Stimulated activated CD8-positive, alpha-beta memory T cell treated with anti-CD3 and anti-CD28 coated beads, Interleukin-12 subunit alpha, Interleukin-12 subunit beta, amount 100 ng/mL, for 4 hours (primary cell): ENCODE measurements around the gene DPAGT1.
"Not testable (repeated sequence)": the region's sequence is repeated elsewhere in the genome, so short reads cannot be mapped to it uniquely, and the experiment has no call there.

Experiments
- DNase-seq: peaks from one replicate; pipeline ENCODE4 v3.0.0-alpha.2; 2020; ENCODE audit warnings: low read depth

DPAGT1 gene

DNA sequence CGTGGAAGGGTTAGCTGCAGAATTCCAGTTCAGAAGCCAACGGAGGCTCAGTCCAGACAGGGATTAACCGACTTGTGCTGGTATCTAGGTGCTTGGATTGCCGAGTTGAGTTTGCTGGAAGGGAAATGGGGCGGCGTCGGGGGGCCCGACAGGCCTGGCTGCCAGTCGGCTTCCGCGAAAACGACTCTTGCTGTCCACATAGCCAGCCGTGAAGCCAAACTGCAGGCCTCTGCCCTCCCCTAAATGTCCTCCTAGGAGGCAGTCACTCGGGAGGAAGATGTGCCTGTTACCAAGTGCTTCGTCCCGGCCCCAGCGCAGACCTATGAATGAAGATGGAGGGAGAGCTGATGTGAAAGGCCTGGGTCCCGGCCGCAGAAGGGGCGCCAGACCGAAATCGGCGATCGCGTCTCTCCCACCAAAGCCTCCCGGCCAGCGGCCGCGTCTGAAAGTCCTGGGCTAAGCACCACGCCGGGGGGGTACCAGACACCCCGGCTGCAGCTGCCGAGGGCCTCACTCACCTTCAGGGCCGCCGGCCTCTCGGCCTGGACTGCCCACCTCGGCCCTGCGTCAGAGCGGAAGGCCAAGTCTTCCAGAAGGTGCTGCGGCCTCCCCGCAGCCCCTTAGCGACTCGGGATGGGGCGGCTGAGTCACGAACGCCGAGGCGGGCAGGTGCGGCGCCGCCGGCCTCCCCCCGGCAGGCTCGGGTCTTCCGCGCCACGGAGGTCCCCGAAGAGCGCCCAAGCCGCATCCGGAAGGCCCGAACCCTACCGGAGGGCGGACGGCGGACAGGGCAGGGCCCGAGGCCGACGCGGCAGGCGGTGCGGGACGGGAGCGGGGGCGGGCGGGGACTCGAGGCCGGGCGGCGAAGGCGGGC is 7.5 kb downstream of the DPAGT1 start:
- DNase-seq: peak; percentile 55

DNA sequence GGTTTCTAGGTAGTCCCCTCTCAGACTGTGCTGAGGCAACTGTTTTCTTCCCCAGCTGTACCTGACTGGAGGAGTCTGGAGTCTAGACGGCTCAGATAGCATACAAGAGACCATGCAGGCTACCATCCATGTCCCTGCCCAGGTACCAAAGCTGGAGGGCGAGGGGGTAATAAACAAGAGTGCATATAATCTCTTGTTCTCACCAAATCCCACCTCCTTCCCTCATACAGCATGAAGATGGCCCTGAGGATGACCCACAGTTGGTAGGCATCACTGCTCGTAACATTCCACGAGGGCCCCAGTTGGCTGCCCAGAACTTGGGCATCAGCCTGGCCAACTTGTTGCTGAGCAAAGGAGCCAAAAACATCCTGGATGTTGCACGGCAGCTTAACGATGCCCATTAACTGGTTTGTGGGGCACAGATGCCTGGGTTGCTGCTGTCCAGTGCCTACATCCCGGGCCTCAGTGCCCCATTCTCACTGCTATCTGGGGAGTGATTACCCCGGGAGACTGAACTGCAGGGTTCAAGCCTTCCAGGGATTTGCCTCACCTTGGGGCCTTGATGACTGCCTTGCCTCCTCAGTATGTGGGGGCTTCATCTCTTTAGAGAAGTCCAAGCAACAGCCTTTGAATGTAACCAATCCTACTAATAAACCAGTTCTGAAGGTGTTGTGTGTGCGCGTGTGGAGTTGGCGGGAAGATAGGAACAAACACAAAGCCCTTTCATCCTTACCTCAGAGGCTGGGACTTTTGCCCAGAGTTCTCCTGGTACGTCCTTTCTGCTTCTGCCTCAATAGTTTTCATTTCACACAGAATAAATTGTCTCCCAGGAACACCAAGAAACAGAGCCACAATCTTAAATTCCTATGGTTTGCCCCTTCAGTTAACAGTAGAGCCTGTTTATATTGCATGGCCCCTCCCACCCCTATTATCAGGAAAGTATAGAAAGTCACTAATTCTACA is 8.5 kb downstream of the DPAGT1 start:
- DNase-seq: no peak

DNA sequence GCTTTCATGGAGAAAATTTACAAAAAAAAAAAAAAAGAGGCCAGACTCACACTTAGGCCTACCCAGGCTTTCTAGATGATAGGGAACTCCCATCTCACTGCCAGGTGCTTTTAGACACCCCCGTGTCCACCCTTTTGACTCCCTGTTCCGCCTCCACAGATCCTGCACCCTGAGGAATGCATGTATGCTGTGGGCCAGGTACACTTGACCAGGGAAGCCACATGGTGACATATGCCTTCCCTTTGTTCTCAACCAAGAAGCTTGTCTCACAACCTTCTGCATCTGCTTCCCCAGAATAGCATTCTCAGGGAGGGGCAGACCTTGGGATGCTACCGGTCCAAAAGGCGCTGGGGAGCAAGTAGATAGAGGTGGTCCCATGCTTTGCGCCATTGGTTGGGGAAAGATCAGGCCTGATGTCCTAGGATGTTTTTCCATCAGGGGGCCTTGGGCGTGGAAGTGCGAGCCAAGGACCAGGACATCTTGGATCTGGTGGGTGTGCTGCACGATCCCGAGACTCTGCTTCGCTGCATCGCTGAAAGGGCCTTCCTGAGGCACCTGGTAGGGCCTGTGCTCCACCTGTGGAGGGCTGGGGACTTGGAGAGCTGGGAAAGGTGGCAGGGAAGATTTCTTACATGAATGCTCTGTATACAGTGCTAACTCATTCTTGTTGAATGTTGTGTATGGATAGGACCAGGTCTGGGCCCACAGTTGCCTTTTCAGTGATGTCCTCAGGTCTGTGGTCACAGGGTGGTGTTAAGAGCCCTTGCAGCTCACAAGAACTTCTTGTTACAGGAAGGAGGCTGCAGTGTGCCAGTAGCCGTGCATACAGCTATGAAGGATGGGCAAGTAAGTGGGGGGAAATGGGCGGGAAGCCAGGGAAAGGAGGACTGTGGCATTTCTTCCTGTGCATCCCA is 9.4 kb downstream of the DPAGT1 start:
- no peak for DNase-seq

DNA sequence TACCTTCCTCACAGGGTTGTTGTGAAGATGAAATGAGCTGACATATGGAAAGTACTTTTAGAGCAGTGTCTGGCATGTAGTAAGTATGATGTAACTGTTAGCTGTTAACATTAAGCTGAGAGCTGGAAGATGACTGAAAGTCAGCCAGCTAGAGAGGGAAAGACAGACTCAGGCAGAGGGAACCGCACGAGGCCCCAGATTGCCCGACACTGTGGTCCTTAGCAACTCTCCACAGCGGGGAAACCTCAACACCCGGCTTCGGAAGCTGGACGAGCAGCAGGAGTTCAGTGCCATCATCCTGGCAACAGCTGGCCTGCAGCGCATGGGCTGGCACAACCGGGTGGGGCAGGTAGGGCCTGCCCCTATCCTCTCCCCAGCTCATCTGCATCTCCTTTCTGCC is 10.5 kb downstream of the DPAGT1 start:
- DNase-seq: no peak

DNA sequence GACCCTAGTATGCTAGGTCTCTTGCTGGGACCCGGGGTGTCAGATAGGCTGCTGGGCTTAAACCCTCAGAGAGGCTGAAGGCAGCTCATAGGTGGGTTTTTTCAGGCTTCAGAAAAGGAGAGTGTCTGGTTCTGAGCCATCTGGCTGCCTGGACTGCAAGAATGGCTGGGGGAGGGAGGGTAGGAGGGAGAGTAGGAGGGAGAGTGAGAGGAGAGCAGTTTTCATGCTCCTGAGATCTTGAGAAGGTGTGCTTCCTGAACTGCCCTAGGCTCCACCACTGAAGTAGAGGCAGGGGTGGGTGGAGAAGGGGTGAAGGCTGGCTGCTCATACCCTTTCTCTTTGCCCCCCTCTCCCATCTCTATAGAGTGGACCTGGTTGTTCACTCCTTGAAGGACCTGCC is 12.3 kb downstream of the DPAGT1 start:
- DNase-seq: no peak

DNA sequence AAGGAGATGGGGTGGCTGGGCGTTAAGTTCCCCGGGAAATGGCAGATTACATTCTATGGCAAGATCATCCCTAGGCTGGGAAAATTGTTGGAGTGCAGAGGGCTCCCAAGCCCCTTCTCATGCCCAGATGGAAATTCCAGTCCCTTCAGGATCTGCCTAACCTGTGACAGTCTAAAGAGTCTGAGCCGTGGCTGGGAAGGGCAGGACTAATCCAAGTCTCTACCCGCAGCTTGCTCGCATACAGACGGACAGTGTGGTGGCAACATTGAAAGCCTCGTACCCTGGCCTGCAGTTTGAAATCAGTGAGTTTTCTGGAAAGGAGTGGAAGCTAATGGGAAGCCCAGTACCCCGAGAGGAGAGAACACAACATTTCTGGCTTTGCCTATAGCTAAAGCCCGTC is 13.2 kb downstream of the DPAGT1 start:
- DNase-seq: no peak

DNA sequence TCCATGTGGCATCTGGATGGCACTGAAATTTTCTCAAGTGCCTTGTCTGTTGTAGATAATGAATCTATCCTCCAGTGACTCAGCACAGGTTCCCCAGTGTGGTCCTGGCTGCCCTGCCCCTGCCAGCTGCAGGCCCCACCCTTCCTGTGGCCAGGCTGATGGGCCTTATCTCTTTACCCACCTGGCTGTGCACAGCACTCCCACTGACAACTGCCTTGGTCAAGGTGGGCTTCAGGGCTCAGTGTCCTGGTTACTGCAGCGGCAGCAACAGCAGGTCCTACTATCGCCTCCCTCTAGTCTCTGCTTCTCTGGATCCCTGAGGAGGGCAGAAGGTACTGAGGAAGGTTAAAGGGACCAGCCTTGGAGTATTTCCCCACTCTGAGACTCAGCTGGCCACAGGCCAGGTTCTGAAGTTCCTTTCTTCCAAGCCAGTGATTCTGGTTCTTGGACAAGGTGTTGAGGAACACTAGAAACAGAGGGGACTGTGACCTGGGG is 13.9 kb downstream of the DPAGT1 start:
- no peak for DNase-seq

DNA sequence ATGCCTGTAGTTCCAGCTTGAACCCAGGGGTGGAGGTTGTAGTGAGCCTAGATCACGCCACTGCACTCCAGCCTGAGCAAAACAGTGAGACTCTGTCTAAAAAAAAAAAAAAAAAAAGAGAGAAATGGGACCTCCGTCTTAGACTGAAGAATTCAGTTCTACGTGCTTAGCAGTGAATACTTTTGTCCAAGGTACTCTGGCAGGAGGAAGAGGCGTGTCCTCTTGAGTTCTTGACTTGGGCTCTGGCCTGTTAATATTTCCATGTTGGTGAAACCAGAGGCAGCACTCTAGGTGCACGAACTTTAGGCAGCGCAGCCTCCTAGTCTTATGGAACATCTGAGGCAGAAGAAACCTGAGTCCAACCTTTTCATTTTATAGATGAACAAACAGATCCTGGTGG is 14.5 kb downstream of the DPAGT1 start:
- no peak for DNase-seq

DNA sequence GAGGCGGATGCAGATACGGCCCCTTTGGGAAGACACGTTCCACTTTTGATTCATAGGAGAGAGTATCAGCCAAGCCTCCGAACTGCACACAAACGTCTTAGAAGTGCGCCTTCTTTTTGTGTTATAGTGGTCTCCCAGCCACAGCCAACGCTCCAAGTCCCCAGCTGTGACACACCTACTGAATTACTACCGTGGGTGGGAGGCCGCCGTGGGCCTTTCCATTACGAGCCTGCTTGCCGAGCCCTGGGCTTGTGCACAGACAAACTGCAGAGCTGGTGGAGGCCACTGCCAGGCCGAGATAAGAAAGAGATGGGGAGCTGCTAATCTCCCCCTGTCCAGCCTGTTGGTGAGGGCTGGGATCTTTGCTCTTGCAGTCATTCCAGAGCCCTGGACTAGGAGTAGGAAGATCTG is 16.2 kb downstream of the DPAGT1 start:
- DNase-seq: peak; percentile 37

DNA sequence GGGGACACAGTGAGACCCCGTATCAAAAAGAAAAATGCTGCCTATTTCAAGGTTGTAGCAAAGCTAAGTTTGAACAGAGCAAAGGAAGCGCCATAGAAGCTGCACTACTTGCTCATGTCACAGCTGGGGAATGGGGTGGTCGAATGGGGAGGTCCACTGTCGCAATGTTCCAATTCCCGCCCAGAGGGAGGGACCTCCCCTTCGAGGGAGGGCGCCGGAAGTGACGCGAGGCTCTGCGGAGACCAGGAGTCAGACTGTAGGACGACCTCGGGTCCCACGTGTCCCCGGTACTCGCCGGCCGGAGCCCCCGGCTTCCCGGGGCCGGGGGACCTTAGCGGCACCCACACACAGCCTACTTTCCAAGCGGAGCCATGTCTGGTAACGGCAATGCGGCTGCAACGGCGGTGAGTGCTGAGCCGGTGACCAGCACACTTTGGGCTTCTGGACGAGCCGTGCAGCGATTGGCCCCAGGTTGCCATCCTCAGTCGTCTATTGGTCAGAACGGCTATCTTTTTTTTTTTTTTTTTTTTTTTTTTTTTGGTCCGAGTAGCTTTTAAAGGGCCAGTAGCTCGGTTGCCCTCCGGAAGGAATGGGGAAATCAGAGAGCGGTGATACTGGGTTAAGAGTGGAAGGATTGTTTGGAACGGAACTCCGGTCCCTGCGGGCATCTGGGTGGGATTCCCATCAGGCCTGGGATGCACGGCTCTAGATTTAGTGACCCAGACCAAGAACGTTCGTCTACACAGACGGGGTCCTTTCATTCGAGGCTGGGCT is 16.8 kb downstream of the DPAGT1 start, which contains the start of gene HMBS:
Gene HMBS, plus strand, starts transcription at position 219 of the 774 bp plus-strand sequence. Its CDS starts 153 bp downstream, at position 372.
- peak; percentile 88 for DNase-seq

DNA sequence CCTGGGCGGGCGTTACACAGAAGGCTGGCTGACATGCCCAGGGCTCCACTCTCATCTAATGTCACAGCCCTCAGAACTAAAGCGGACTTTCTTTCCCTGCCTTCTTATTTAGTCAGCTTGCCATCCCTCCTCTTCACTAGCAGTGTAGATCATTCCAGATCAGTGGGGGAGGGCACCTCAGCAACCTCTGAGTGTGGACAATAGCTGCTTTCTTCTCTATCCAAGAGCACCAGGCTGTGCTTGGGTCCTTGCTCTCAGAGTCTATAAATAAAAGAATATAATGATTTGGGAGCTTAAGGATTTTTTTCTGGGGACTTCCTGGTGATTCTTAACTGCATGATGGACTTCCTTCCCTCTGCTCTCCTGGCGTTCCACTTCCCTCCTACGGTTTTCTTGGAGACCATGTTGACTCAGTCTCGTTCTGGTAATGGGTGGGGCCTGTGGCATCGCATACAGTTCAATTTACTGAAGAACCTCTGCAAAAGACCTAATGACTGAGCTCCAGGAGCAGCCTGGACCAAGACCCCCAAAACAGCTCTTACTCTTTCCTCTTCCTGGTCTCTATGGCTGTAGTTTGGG is 19.9 kb downstream of the DPAGT1 start:
- no peak for DNase-seq

DNA sequence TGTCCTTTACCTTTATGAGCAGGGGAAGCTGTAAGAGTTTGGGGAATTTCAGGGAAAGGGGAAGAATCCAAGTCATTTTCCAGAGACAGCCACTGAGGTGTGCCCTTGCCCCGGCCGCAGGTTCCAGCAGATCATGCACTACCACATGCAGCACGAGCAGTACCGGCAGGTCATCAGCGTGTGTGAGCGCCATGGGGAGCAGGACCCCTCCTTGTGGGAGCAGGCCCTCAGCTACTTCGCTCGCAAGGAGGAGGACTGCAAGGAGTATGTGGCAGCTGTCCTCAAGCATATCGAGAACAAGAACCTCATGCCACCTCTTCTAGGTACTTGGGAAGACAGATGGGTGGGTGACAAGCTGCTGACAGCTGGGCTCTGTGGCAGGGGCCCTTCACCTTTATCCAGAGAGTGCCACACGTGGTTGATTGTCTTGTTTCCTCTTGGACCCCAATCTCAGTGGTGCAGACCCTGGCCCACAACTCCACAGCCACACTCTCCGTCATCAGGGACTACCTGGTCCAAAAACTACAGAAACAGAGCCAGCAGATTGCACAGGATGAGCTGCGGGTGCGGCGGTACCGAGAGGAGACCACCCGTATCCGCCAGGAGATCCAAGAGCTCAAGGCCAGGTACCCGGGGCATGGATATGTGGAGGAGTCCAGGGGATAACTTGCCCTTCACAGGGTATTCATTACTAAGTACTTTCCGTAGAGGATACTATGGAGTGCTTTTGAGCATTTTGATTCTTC is 22.8 kb downstream of the DPAGT1 start:
- no peak for DNase-seq

DNA sequence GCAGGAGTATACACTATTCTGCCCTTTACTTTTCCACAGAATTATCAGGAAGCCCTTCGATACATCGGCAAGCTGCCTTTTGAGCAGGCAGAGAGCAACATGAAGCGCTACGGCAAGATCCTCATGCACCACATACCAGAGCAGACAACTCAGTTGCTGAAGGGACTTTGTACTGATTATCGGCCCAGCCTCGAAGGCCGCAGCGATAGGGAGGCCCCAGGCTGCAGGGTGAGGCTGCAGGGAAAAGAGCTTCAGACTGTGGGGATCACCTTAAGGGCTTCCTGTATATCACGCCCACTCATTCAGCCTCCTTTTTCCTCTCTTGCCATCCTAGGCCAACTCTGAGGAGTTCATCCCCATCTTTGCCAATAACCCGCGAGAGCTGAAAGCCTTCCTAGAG is 23.8 kb downstream of the DPAGT1 start:
- DNase-seq: no peak

DNA sequence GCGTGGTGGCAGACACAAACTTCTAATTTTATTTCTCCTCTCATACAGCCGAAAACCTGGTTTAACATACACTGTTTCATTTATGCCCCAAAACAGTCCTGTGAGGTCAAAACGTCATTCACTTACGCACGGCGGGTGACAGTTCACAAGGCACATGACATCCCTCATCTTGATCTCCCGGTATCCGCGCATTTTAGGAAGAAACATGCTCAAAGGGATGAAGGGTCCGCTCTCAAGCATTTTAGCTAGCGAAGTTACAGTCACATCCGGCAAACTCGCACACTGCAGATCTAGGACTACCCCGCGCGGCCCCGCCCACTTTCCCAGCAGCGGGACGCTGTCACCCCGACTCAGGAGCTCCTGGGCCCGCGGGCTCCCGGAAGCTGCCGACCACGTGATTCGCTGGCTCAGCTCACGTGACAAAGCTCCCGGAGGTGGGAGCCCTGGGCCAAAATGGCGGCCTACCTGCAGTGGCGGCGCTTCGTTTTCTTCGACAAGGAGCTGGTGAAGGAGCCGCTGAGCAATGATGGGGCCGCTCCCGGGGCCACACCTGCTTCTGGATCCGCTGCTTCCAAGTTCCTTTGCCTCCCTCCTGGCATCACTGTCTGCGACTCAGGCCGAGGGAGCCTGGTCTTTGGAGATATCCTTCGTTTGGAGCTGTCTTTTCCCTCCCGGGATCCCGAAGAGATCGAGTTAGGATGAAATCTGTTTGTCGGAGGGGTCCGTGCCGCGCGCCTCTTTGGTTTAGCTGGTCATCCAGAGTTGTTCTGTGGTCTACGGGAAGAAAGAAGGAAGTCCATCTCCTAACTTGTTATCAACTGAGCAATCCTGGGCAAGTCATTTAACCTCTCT is 34.1 kb downstream of the DPAGT1 start, which contains the start of gene VPS11:
Gene VPS11, plus strand, starts transcription at position 448 of the 852 bp plus-strand sequence. Its CDS starts 6 bp downstream, at position 454.
- peak; percentile 94 for DNase-seq

DNA sequence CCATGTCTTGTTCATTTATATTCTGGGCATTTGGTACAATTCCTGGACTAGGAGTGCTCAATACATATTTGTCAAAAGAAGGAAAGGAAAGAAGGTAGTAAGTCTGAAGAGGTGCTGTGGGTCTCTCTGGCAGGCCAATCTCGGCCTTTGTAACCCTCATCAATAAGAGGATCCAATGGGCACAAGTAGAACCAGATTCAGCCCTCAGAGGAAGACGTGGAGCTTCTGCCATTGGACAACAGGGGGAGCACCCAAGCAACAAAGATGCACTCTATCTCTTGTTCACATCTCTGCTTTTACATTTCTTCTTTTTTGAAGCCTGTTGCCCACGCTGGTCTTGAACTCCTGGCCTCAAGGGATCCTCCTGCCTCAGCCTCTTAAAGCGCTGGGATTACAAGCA is 36.3 kb downstream of the DPAGT1 start:
- no peak for DNase-seq

DNA sequence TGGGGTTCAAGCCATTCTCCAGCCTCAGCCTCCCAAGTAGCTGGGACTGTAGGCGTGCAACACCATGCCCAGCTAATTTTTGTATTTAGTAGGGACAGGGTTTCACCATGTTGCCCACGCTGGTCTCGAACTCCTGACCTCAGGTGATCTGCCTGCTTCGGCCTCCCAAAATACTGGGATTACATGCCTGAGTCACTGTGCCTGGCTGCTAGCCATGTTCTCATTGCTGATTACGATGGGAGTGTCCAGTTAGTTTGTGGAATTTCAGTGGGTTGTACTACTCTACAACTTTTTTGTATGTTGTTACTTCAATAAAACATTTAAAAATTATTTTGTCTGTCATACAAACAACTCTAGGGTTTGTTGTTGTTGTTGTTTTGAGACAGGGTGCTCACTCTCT is 38.9 kb downstream of the DPAGT1 start:
- DNase-seq: no peak

DNA sequence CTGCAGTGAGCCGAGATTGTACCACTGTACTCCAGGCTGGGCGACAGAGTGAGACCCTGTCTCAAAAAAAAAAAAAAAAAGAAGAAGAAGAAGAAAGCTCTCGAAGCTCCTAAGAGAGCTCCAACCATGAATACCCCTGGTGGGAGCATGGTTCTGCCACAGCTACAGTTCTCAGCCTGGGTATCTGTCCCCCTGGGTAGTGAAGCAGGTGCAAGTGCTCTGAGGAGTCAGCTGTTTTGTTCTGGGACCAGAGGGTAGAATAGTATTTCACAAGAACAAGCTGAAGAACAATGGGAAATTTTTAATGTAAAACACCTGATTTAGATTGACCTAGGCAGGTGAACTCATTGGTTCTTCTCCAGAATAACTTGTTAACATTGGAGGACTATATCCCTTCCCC is 40.4 kb downstream of the DPAGT1 start:
- DNase-seq: no peak

DNA sequence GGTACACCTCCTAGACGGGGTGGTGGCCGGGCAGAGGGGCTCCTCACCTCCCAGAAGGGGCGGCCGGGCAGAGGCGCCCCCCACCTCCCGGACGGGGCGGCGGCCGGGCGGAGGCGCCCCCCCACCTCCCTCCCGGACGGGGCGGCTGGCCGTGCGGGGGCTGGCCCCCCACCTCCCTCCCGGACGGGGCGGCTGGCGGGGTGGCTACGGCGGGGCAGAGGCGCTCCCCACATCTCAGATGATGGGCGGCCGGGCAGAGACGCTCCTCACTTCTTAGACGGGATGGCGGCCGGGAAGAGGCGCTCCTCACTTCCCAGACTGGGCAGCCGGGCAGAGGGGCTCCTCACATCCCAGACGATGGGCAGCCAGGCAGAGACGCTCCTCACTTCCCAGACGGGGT is 42.5 kb downstream of the DPAGT1 start:
- DNase-seq: not testable (repeated sequence)
